GM12878 (cell line): ENCODE data around the gene SMARCA4. TPM values are rescaled to one million over a fixed set of nuclear protein-coding genes. Genes with fewer than 3 reads are reported as not detected.

Source experiments
- BCLAF1 ChIP-seq: fragments of 450-650 bp; IDR thresholded peaks from 2 replicates; pipeline ENCODE4 v1.6.1; 2017; ENCODE audit warnings: antibody characterized with exemption, mild to moderate bottlenecking, moderate library complexity
- BHLHE40 ChIP-seq, 2 experiments: fragments of 450-650 bp in 1 of 2; IDR thresholded peaks; 2 replicates each; pipeline ENCODE4 v1.6.1; 2011 to 2017; ENCODE audit warnings: low read depth in 2 of 2, borderline replicate concordance in 1 of 2, improper control_type of control experiment in 1 of 2, low read length in 1 of 2, mild to moderate bottlenecking in 1 of 2
- BMI1 ChIP-seq: fragments of 450-650 bp; IDR thresholded peaks from 2 replicates; pipeline ENCODE4 v1.6.1; 2016; ENCODE audit warnings: mild to moderate bottlenecking, moderate library complexity, borderline replicate concordance
- IKZF2 ChIP-seq, 2 experiments: fragments of 450-650 bp; IDR thresholded peaks; 2 replicates each; pipeline ENCODE4 v1.6.1; 2017; ENCODE audit warnings: mild to moderate bottlenecking in 2 of 2, moderate library complexity in 2 of 2
- IRF4 ChIP-seq: IDR thresholded peaks from 2 replicates; pipeline ENCODE4 v1.6.1; 2011; ENCODE audit warnings: low read depth, low read length
- LARP7 ChIP-seq: fragments of 450-650 bp; IDR thresholded peaks from 2 replicates; pipeline ENCODE4 v1.6.1; 2017; ENCODE audit warnings: mild to moderate bottlenecking
- MXI1 ChIP-seq: fragments of 150-350 bp; IDR thresholded peaks from 2 replicates; pipeline ENCODE4 v1.6.1; 2011; ENCODE audit warnings: low read depth, mild to moderate bottlenecking, inconsistent platforms, low read length, improper control_type of control experiment
- NFXL1 ChIP-seq: fragments of 450-650 bp; IDR thresholded peaks from 2 replicates; pipeline ENCODE4 v1.6.1; 2017; ENCODE audit warnings: antibody characterized with exemption, mild to moderate bottlenecking, borderline replicate concordance
- NKRF ChIP-seq: fragments of 450-650 bp; conservative IDR thresholded peaks from 2 replicates; pipeline ENCODE4 v1.6.1; 2017; ENCODE audit warnings: mild to moderate bottlenecking, moderate library complexity
- PBX3 ChIP-seq: IDR thresholded peaks from 2 replicates; pipeline ENCODE4 v1.6.1; 2011; ENCODE audit warnings: mild to moderate bottlenecking, low read depth, low read length, moderate library complexity; ENCODE audit not compliant: insufficient replicate concordance
- POLR2A ChIP-seq: IDR thresholded peaks from 2 replicates; pipeline ENCODE4 v1.6.1; 2011; ENCODE audit warnings: low read depth, mild to moderate bottlenecking, low read length
- REST ChIP-seq: IDR thresholded peaks from 2 replicates; pipeline ENCODE4 v1.6.1; 2012; ENCODE audit warnings: mild to moderate bottlenecking, low read depth, low read length
- RFX5 ChIP-seq: IDR thresholded peaks from 2 replicates; pipeline ENCODE4 v1.6.1; 2011; ENCODE audit warnings: low read depth, low read length, improper control_type of control experiment
- SMAD5 ChIP-seq: IDR thresholded peaks from 2 replicates; pipeline ENCODE4 v1.6.1; 2016; ENCODE audit warnings: antibody characterized with exemption, low read depth
- SP1 ChIP-seq: IDR thresholded peaks from one replicate; pipeline ENCODE4 v1.6.1; 2011; ENCODE audit warnings: low read depth, low read length
- USF1 ChIP-seq: IDR thresholded peaks from 2 replicates; pipeline ENCODE4 v1.6.1; 2011; ENCODE audit warnings: borderline replicate concordance, low read depth, mild to moderate bottlenecking, moderate library complexity, mixed read lengths, low read length; ENCODE audit not compliant: insufficient read depth; ENCODE audit errors: extremely low read length
- WRNIP1 ChIP-seq: IDR thresholded peaks from 2 replicates; pipeline ENCODE4 v1.6.1; 2011; ENCODE audit warnings: low read depth, low read length, improper control_type of control experiment, borderline replicate concordance
- ZBED1 ChIP-seq: IDR thresholded peaks from 2 replicates; pipeline ENCODE4 v1.6.1; 2016; ENCODE audit warnings: borderline replicate concordance
- ZNF207 ChIP-seq: fragments of 450-650 bp; IDR thresholded peaks from 2 replicates; pipeline ENCODE4 v1.6.1; 2014; ENCODE audit warnings: antibody characterized with exemption, mild to moderate bottlenecking, borderline replicate concordance
- ZSCAN29 ChIP-seq: fragments of 450-650 bp; IDR thresholded peaks from 2 replicates; pipeline ENCODE4 v1.6.1; 2017; ENCODE audit warnings: mild to moderate bottlenecking, moderate library complexity
- polyA plus RNA-seq, 11 experiments: library from polyadenylated mRNA; depleted of rRNA in 4 of 11; unstranded in 6 of 11; stranded (reverse) in 5 of 11; fragments of >200 nt; fragmentation: Nextera tagmentation in 4 of 11; fragmentation: Illumina TruSeq in 1 of 11; extraction: Ambion mirVana in 4 of 11; extraction: Trizol in 1 of 11; gene quantifications; 1 replicate in 1 of 11; 2 replicates in 10 of 11; pipeline versions ENCODE4 v1.2.1 to v1.2.3, GENCODE V29; 2011 to 2016; ENCODE audit warnings: inconsistent platforms in 2 of 11, missing spikeins in 2 of 11, low read depth in 1 of 11
- total RNA-seq, 4 experiments: library from RNA; depleted of rRNA in 3 of 4; stranded (reverse); fragments of >200 nt in 3 of 4; fragmentation: Illumina TruSeq in 1 of 4; extraction: Trizol in 1 of 4; gene quantifications; 2 replicates each; pipeline versions ENCODE4 v1.2.1 to v1.2.3, GENCODE V29; 2013 to 2021

SMARCA4 gene
- total and polyA plus RNA-seq, 10 of the 15 experiments (the other 5 are each of a cell fraction or from before 2014, with no cell fraction given): 22.4 to 175 (median 57.4) TPM

- TF ChIP-seq REST (no peak), ZBED1 (no peak), MXI1 (no peak), ZSCAN29 (no peak), IKZF2 (IDR thresholded peaks at IDR 0.05) (peak; percentile 58 to 69), SP1 (no peak), BMI1 (peak; percentile 73), SMAD5 (no peak), USF1 (no peak), RFX5 (no peak), WRNIP1 (no peak), PBX3 (no peak), POLR2A (no peak), LARP7 (no peak), BCLAF1 (no peak), IRF4 (no peak), ZNF207 (no peak), NKRF (0 out of 2 replicates have a peak, but pooled peaks have one; percentile 31), BHLHE40 (IDR thresholded peaks at IDR 0.05; ENCODE audit: borderline replicate concordance in 1 of 2, low read depth in 2 of 2, low read length in 1 of 2) (peak in 1 of 2 experiments; percentile 32; a peak in 1 of 4 replicates), NFXL1 (no peak)
Observed at GRCh38 chr19:11091703-11092153, 130.9 kb downstream of the SMARCA4 start (continued).
